Psoas muscle (tissue), 8 donors: Measurements from ENCODE around the gene C1QB. TPM values are rescaled to one million over a fixed set of nuclear protein-coding genes. Genes with fewer than 3 reads are reported as not detected.

Source experiments
- ATAC-seq, 4 donors: fragments of 200-7000 bp; cut with Tn5 transposase; one replicate each; pipeline ENCODE4 v1.9.1; 2020; ENCODE audit warnings: moderate library complexity in 3 of 4, mild to moderate bottlenecking in 2 of 4
- DNase-seq, 2 donors: peaks; one replicate each; pipeline ENCODE4 v3.0.0-alpha.2; 2020
- H3K27ac ChIP-seq: fragments of 200-600 bp; one replicate; pipeline ENCODE4 v1.8.0; 2022
- H3K27me3 ChIP-seq, 3 donors: fragments of 200-600 bp in 1 of 3; one replicate each; pipeline versions ENCODE4 v1.6.1 to v1.8.0; 2013 to 2022; ENCODE audit warnings: low read length in 2 of 3, mild to moderate bottlenecking in 2 of 3, moderate library complexity in 1 of 3; ENCODE audit not compliant: insufficient read depth in 3 of 3
- H3K36me3 ChIP-seq, 2 donors: fragments of 200-600 bp in 1 of 2; one replicate each; pipeline versions ENCODE4 v1.6.1 to v1.8.0; 2013 to 2022; ENCODE audit warnings: low read depth in 1 of 2, mild to moderate bottlenecking in 1 of 2, moderate library complexity in 1 of 2; ENCODE audit not compliant: insufficient read depth in 1 of 2
- H3K4me1 ChIP-seq: fragments of 200-600 bp; one replicate; pipeline ENCODE4 v1.8.0; 2022
- H3K4me3 ChIP-seq: fragments of 200-600 bp; one replicate; pipeline ENCODE4 v1.8.0; 2022; ENCODE audit warnings: mild to moderate bottlenecking
- H3K9me3 ChIP-seq: fragments of 200-600 bp; one replicate; pipeline ENCODE4 v1.8.0; 2022
- WGBS, 3 donors: extraction: QIAGEN DNeasy Blood & Tissue Kit; methylation state at CpG; one replicate each; pipeline versions ENCODE4 v1.1.6 to v1.1.7; 2013; 5-methylcytosine and 5-hydroxymethylcytosine counted together
- intact Hi-C, 2 donors: fragments of 100-400 bp; cut with DNase I; formaldehyde crosslinking; loops; one replicate each; pipeline versions ENCODE4 v1.11.0 to v1.14.2; 2022
- polyA plus RNA-seq, 3 donors: library from polyadenylated mRNA; stranded (reverse); fragments of 200-250 nt; gene quantifications; one replicate each; pipeline ENCODE4 v1.2.3, GENCODE V29; 2013
- total RNA-seq, 4 donors: library from RNA; stranded (reverse); fragmentation: NEBNext Ultra II Directional in 2 of 4; extraction: Animal tissue kit (Norgen Biotek cat#: 25700) in 2 of 4; gene quantifications; one replicate each; pipeline versions ENCODE4 v1.2.1 to v1.2.4, GENCODE V29; 2021 to 2023
- TF ChIP-seq, protein P1 (sequence below): fragments of 200-600 bp; IDR thresholded peaks from one replicate; pipeline ENCODE4 v1.8.0; 2022; ENCODE audit warnings: antibody characterized with exemption
- donor health status: healthy with polysubstance abuse.
- donor health status: DM: no; HTN: no; CAD: no; lungs with moderate emphysema.
- donor health status: Bipolar disorder and iron deficiency.
- donor health status: healthy.
- donor health status: DM: yes; HTN: yes; CAD: no.
- donor health status: DM: no; HTN: no; CAD: no.
- donor health status: DM: no; HTN: no; CAD: no.
- donor health status: DM: yes; HTN: yes; CAD: no.

The C1QB gene
- total and polyA plus RNA-seq, 7 donors = 14.8 to 47.6 (median 25.6) TPM

GRCh38 chr1:22708777-22709176 lies 55.7 kb downstream of the C1QB start:
- Histone ChIP-seq H3K4me3 (no peak overlapping the region), H3K27ac (no peak overlapping the region), H3K9me3 (no peaks in the 10 kb centered on the region), H3K4me1 (no peaks in the 10 kb centered on the region), H3K36me3 (no peaks in the 10 kb centered on the region), H3K27me3 (peaks cover 0 to 40% (median 13%) of the 10 kb centered on the region in 3 donors)
- DNase-seq (no peak), ATAC-seq (no peak)
- intact Hi-C loops = loop anchor here in 1 of 2 donors (5.0 to 10.0 kb wide), 2 partner anchors 179 to 256 kb away; no protein-coding TSS in a partner anchor
- TF ChIP-seq, protein P1, sequence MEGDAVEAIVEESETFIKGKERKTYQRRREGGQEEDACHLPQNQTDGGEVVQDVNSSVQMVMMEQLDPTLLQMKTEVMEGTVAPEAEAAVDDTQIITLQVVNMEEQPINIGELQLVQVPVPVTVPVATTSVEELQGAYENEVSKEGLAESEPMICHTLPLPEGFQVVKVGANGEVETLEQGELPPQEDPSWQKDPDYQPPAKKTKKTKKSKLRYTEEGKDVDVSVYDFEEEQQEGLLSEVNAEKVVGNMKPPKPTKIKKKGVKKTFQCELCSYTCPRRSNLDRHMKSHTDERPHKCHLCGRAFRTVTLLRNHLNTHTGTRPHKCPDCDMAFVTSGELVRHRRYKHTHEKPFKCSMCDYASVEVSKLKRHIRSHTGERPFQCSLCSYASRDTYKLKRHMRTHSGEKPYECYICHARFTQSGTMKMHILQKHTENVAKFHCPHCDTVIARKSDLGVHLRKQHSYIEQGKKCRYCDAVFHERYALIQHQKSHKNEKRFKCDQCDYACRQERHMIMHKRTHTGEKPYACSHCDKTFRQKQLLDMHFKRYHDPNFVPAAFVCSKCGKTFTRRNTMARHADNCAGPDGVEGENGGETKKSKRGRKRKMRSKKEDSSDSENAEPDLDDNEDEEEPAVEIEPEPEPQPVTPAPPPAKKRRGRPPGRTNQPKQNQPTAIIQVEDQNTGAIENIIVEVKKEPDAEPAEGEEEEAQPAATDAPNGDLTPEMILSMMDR = no peak

GRCh38 chr1:22709227-22709626 lies 56.2 kb downstream of the C1QB start:
- intact Hi-C loops = loop anchor here in 1 of 2 donors (5.0 to 10.0 kb wide), 2 partner anchors 178 to 256 kb away; no protein-coding TSS in a partner anchor
- H3K9me3 ChIP-seq = no peaks in the 10 kb centered on the region
- WGBS, 3 donors = 81 to 86% (median 81%) methylated on average over 3 of the region's 3 CpGs
- no peak overlapping the region for H3K4me3 ChIP-seq
- TF ChIP-seq, protein P1 = no peak
- H3K27me3 ChIP-seq = peaks cover 0 to 44% (median 13%) of the 10 kb centered on the region in 3 donors
- no peaks in the 10 kb centered on the region for H3K36me3 ChIP-seq
- no peak for ATAC-seq
- no peaks in the 10 kb centered on the region for H3K4me1 ChIP-seq
- no peak for DNase-seq
- H3K27ac ChIP-seq = no peak overlapping the region

GRCh38 chr1:22709891-22710700 lies 57.1 kb downstream of the C1QB start:
- Histone ChIP-seq H3K9me3 (no peaks in the 10 kb centered on the region), H3K4me3 (peak overlapping the region; percentile 48), H3K4me1 (no peaks in the 10 kb centered on the region), H3K27ac (no peak overlapping the region), H3K27me3 (peaks cover 0 to 50% (median 13%) of the 10 kb centered on the region in 3 donors), H3K36me3 (no peaks in the 10 kb centered on the region)
- 6 to 12% (median 10%) methylated on average over 38 to 50 of the region's 50 CpGs for WGBS, 3 donors
- TF ChIP-seq, protein P1 = no peak
- peak; percentile 74 to 81 for DNase-seq
- intact Hi-C loops = loop anchor here in 1 of 2 donors (5.0 to 10.0 kb wide), 2 partner anchors 177 to 255 kb away; no protein-coding TSS in a partner anchor
- peak in 3 of 4 donors; percentile 25 to 47 (median 34) for ATAC-seq

- 0 to 2% (median 0%) methylated on average over 3 to 55 of the region's 55 CpGs for WGBS, 3 donors
- ATAC-seq = peak in 3 of 4 donors; percentile 44 to 65 (median 46)
- Histone ChIP-seq H3K36me3 (no peaks in the 10 kb centered on the region), H3K27me3 (peaks cover 0 to 53% (median 13%) of the 10 kb centered on the region in 3 donors), H3K4me3 (peak within 1 kb of the TSS; percentile 57), H3K4me1 (no peaks in the 10 kb centered on the region), H3K27ac (no peak within 1 kb of the TSS), H3K9me3 (no peaks in the 10 kb centered on the region)
- TF ChIP-seq, protein P1 = no peak
- intact Hi-C loops = no loop called here
- DNase-seq = peak in 1 of 2 donors; percentile 70
Observed at GRCh38 chr1:22710701-22711049, 57.6 kb downstream of the C1QB start, which contains the start of gene EPHB2. TSS of gene EPHB2 (plus strand) at chr1:22710839. CDS start at chr1:22710983, 144 bp downstream.
